RKO (cell line): ENCODE measurements around the gene RTN4RL1.

Experiments used
- DNase-seq: peaks from one replicate; pipeline ENCODE4 v3.0.0-alpha.2; 2016; ENCODE audit warnings: low spot score

The RTN4RL1 gene

DNA sequence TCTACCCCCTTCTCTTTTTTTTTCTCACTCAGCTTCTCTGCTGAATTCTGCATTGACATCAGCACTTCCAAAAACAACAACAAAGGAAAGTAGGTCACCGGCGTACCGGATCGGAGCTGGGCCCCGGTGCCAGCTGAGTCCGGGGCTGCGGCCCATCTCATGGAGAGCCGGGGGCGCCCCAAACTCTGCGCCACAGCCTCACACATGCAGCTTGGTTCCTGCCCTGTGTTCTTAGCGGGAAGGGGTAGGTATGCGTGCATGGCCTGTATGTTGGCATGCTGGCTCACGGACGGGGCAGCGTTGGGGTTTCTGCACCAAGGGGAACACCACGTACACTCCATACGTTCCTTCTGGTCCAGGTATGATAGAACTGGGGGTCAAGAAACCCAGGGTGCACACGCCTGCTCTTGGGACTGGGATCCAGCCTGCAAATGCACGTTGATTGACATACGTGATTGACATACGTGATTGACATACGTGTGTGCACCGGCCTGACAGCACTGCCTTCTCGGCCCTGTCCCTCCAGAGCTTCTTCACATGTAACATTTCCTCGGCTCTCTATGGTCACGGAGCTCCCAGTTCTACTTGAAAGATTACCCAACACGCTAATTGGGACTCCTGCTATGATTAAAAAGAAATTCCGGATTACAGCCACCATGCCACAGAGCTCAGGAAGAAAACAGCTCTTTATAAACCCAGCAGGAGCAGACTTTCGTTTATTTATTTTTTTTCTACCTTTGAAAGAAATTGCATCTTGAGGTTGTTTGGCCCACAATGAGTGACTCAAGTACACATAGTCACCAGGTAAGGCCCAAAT lies 106.6 kb downstream of the RTN4RL1 start:
- DNase-seq, result no peak

GRCh38 chr17:1916963-1917715 lies 108.0 kb downstream of the RTN4RL1 start:
- DNase-seq, result no peak

- DNase-seq, result no peak
Measured at GRCh38 chr17:1916316-1916715, 108.8 kb downstream of the RTN4RL1 start.

DNA sequence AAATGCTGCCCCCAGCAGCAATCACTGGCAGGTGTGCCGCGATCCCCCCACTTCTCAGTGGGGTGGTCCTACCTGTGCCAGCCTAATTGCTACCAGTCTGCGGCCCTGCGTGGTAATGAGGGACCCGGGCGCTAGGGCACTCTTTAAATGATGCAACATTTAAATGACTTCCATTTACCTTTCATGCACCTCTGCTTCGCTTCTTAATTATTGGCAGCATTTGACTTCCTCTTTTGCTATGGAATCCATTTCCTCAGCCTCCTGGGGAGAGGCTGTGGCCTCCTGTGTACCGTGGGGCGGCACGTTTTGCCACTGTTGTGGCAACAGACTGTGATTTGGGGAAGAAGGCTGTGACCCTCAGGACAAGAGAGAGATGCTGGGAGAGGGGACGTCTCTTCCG lies 109.2 kb downstream of the RTN4RL1 start:
- DNase-seq, result no peak

GRCh38 chr17:1914661-1915083 lies 110.5 kb downstream of the RTN4RL1 start:
- DNase-seq, result no peak

DNA sequence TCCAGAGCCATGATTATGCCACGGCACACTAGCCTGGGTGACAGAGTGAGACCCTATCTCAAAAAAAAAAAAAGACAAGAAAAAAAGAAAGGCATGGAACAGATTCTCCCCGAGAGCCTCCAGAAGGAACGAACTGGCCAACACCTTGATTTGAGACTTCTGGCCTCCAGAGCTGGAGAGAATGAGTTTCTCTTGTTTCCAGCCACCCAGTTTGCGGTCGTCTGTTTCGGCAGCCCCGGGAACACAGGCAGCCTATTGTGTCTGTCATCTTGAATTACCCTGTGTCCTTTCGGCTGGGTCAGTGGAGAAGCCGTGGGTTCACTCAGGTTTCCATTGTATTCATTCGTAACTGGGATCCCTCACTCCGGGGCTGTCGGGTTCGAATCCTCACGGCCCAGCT lies 111.4 kb downstream of the RTN4RL1 start:
- DNase-seq, result no peak

DNA sequence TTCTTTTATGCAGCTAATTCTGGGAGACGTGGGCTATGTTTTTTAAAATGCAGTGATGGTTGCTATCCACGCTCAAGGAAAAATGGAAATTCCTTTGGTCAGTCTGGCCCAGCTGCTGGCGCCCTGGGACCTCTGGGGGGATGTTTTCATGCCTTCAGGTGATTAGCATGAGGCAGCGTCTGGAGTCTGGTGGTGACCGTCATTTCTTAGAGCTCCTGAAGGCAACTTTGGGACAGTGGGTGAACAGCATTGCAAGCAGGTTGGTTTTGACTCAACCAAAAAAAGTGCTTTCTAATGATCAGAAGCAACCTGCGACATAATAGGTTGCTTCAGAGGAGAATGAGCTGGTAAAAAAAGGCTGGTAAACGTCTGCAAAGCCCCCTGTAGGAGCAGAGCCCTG lies 113.0 kb downstream of the RTN4RL1 start:
- DNase-seq, result no peak

- no peak for DNase-seq
Measured at GRCh38 chr17:1909985-1910384, 115.1 kb downstream of the RTN4RL1 start.

GRCh38 chr17:1908699-1909309 lies 116.3 kb downstream of the RTN4RL1 start:
- peak; percentile 76 for DNase-seq

- DNase-seq, result no peak
Measured at GRCh38 chr17:1907909-1908698, 117.0 kb downstream of the RTN4RL1 start.

- no peak for DNase-seq
Measured at GRCh38 chr17:1907216-1907631, 117.9 kb downstream of the RTN4RL1 start.

GRCh38 chr17:1906662-1907101 lies 118.5 kb downstream of the RTN4RL1 start:
- no peak for DNase-seq

DNA sequence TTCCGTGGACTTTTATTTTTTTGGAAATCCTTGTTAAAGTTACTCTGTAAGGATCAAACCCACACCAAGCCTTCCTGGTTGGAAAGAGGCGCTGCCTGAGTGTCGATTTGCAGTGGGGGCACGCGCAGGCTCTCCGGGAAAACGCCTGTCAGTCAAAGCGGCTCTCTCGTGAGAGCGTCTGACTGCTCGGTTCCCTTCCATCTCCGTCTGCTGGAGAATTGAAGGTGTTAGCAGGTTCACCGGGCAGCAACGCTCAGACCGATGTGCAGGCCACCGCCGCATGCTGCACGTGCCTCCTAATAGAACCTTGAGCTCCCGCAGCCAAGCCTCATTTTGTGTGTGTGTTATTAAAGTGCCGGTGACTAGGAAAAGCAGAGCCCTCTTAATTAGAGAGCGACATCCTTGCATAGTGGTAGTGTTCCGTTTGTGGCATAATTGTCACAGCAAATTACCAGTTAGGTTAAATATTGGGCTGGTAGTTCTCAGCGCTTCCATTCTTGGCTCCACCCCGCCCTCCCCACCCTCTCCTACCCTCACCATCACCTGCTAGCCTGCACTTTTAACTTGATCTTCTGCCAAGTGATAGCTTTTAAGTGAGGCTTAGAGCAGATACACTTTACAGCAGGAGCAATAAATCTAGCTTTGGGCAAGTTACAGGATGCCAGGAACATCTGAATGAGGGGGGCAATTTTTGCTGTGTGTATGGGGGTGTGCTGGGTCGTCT lies 119.8 kb downstream of the RTN4RL1 start:
- no peak for DNase-seq

DNA sequence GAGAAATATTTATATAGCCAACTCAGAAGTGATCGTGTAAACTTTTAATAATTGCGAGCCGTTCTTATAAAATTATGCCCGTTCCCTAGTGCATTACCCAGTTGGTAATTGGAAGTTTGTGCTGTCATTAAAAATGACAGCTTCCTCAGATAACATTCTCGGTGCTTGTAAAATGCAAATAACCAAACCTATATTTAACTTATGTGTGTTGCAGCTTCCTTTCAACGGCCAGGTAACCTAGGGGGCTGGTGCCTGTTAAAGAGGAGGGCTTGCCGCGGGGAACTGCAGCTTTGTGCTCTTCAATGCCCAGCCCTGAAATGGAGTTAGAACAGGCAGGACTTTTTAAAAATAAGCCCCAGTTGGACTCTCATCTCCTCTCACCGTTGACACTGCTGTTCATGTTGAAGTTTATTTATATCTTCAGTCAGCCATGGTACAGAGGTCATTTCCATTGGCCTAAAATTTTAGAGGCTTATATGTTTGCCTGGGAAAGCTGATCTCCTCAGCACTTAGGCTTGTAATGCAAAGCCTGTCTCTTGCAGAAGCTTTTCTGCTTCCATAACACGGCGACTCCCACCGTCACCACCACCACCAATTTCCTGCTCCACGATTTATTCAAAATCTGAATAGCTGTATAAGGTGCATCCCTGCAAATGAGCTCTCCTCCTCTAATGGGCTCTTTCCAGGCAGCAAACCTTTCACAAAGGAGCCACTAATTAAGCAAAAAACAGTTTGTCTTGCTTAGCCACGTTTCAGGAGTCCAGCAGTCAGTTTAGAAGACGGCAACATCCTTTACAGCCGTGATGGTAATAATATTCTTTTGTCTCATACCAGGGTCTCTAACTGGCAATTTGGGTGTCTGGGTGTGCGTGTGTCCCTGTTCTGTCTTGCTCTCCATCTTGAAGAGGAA lies 120.6 kb downstream of the RTN4RL1 start:
- DNase-seq, result no peak

- peak; percentile 7 for DNase-seq
Measured at GRCh38 chr17:1899403-1900000, 125.6 kb downstream of the RTN4RL1 start.

DNA sequence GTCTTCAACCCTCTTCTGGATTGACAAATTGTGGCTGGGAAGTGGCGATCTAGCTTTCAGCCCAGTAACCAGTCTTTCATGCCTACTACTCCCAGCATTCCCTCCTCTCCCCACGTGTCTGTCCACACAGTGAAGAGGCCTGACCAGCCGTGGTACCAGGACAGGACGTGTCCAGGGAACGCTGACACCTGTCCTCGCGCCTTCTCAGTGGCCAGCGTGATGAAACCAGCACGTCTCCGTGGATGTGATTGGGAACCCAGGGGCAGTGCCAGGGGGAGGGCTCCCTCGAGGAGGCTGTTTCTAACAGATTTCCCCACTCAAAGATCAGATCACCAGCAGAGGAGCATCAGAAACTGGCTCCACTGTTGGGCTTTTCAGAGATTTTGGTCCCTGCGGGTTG lies 126.3 kb downstream of the RTN4RL1 start:
- no peak for DNase-seq

DNA sequence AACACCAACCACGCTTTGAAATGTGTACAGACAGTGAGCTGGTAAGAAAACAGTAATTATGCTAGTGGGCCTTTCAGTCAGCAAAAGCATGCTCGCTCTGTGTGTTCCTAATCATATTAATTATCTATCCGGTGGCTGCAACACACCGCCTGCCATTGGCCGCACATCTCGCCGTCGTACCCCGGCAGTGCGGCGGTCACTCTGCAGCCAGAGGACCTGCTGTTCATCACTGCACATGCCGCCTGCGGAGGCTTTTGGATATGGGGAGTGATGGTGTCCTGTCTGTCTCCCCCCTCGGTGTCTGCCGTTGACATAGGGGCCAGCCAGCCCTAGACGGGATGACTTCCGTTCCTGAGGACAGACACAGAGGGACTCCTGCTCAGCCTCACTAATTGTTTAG lies 126.8 kb downstream of the RTN4RL1 start:
- DNase-seq, result no peak

- no peak for DNase-seq
Measured at GRCh38 chr17:1897105-1897656, 128.0 kb downstream of the RTN4RL1 start.

- DNase-seq, result no peak
Measured at GRCh38 chr17:1896243-1897104, 128.7 kb downstream of the RTN4RL1 start.
